ENCODE measurements around the gene TRMT6.
A peak's percentile ranks its signal among the peaks of the same experiment; 100 is the strongest.

TRMT6 gene

GRCh38 chr20:5973971-5974370 is 23.6 kb upstream of the TRMT6 start:
- no peak for DNase-seq (ENCODE audit: low read depth in 2 of 2)
- H3K4me3 ChIP-seq (replicated peaks in 1 of 2; ENCODE audit: low read depth in 2 of 2, low read length in 2 of 2), result no peak overlapping the region
- TF ChIP-seq CTCF (IDR thresholded peaks at IDR 0.05; ENCODE audit: low read depth, low read length), result no peak

DNA sequence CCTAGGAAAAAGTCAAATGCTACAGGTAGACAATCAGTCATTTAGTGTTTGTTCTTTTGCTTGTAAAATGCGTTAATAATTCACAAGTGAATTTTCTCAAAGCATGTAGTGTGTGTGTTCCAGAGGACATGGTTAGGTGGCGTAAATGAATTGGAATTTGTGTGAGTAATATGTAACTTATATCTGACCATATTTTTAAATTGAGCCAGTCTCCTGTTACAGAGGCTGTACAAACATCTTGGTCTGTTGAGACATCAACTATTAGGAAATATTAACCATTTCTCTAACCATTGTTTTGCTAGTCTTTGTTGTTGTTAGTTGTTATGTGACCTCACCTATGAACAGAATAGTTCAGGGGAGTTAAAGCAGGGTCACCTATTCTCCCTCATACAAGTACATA is 22.8 kb upstream of the TRMT6 start:
- DNase-seq (ENCODE audit: low read depth in 2 of 2), result peak; percentile 23 to 89
- TF ChIP-seq CTCF (IDR thresholded peaks at IDR 0.05; ENCODE audit: low read depth, low read length), result no peak
- H3K4me3 ChIP-seq (replicated peaks in 1 of 2; ENCODE audit: low read depth in 2 of 2, low read length in 2 of 2), result no peak overlapping the region

DNA sequence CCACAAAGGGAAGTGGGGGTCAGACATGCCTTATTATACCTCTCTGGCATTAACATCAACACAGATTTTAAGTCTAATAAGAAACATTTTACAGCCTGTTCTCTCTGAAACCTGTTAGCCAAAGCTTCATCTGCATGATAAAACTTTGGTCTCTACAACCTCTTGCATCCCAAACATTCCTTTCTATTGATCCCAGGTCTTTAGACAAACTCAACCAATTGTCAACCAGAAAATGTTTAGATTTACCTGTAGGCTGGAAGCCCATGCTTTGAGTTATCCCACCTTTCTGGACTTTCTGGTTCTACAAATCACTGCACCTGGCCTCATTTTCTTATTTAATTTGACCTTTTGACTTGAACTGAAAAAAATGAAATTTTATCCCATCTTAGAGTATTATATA is 20.9 kb upstream of the TRMT6 start:
- no peak for TF ChIP-seq CTCF (IDR thresholded peaks at IDR 0.05; ENCODE audit: low read depth, low read length)
- H3K4me3 ChIP-seq (replicated peaks in 1 of 2; ENCODE audit: low read depth in 2 of 2, low read length in 2 of 2), result no peak overlapping the region

GRCh38 chr20:5970381-5970780 is 20.0 kb upstream of the TRMT6 start:
- no peak for DNase-seq (ENCODE audit: low read depth in 2 of 2)
- no peak overlapping the region for H3K4me3 ChIP-seq (replicated peaks in 1 of 2; ENCODE audit: low read depth in 2 of 2, low read length in 2 of 2)
- no peak for TF ChIP-seq CTCF (IDR thresholded peaks at IDR 0.05; ENCODE audit: low read depth, low read length)

More for the DNA sequence above, 20.9 kb upstream of the TRMT6 start:
- no peak for DNase-seq (ENCODE audit: low read depth in 2 of 2)

- no peak for DNase-seq (ENCODE audit: low read depth in 2 of 2)
- no peak overlapping the region for H3K4me3 ChIP-seq (replicated peaks in 1 of 2; ENCODE audit: low read depth in 2 of 2, low read length in 2 of 2)
- TF ChIP-seq CTCF (IDR thresholded peaks at IDR 0.05; ENCODE audit: low read depth, low read length), result no peak
Measured at GRCh38 chr20:5969940-5970339, 19.6 kb upstream of the TRMT6 start.

- DNase-seq (ENCODE audit: low read depth in 2 of 2), result no peak
- no peak for TF ChIP-seq CTCF (IDR thresholded peaks at IDR 0.05; ENCODE audit: low read depth, low read length)
- H3K4me3 ChIP-seq (replicated peaks in 1 of 2; ENCODE audit: low read depth in 2 of 2, low read length in 2 of 2), result no peak overlapping the region
Measured at GRCh38 chr20:5969348-5969935, 19.1 kb upstream of the TRMT6 start.

- no peak for DNase-seq (ENCODE audit: low read depth in 2 of 2)
- no peak for TF ChIP-seq CTCF (IDR thresholded peaks at IDR 0.05; ENCODE audit: low read depth, low read length)
- H3K4me3 ChIP-seq (replicated peaks in 1 of 2; ENCODE audit: low read depth in 2 of 2, low read length in 2 of 2), result no peak overlapping the region
Measured at GRCh38 chr20:5968462-5968861, 18.1 kb upstream of the TRMT6 start.
